ENCODE results near the gene NOM1.

DNA sequence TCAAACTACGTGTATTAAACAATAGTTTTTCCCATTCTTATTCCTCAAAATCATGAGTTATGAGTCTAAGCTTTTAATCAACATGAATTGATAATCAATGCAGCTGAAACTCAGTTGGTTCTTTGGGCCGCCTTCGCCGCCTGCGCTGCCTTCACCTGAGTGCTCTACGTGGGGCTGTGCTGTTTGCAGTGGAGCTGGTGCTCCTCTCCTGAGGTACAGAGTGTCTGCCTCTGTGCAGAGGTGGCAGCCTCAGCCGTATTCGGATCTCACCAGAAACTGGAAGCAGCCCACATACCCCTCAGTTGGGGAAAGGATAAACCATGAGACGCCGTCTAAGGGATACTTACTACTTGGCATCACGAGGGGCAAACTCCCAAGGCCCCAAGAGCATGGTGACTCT, 15.5 kb downstream of the NOM1 start:
- TF ChIP-seq CTCF (IDR thresholded peaks at IDR 0.05) (no peak), POLR2A (IDR thresholded peaks at IDR 0.05) (no peak)

Measured in uterus (tissue), 2 donors.